CD4-positive, alpha-beta T cell treated with Interleukin-4 for 4 hours (primary cell): ENCODE data around the gene FAM222B.
"Not testable (repeated sequence)": the region's sequence is repeated elsewhere in the genome, so short reads cannot be mapped to it uniquely, and the experiment has no call there.

Experiments used
- DNase-seq: peaks from one replicate; pipeline ENCODE4 v3.0.0-alpha.2; 2020

FAM222B gene

DNA sequence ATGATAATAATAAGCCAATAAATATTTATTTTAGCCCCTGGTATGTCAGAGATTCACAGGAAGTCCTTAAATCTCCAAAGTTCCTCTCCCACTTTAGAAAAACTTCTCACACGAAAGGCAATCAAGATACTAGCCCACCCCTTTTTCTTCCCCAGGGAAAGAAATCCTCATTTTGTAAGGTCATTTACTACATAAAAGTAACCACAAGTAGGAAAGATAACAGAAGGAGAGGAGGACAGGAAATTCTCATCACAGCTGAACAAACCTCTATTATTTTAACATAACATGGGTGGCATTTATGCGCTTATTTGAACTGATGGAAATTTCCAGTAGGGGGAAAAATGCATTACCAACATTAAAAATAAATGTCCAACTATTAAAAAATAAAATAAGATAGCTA lies 3.4 kb downstream of the FAM222B start:
- DNase-seq, result no peak

- not testable (repeated sequence) for DNase-seq
Observed at GRCh38 chr17:28836541-28836940, 6.0 kb downstream of the FAM222B start.

DNA sequence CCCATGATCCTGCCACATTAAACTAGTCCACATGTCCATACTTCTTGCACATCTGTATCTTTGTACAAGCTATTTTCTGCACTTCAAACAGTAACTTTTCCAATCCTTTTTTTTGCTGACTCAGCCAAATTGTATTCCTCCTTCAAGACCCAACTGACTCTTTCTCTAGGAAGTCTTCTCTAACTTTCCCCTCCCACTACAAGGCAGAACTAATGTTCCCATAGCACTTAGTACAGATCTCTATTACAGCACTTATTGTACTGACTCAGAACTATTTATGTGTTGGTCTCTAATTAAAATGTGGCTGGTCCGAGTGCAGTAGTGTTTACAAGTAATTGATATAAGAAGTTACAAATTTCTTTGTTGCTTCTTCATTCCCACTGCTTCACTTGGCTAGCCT lies 8.2 kb downstream of the FAM222B start:
- no peak for DNase-seq

GRCh38 chr17:28828294-28829040 lies 14.1 kb downstream of the FAM222B start:
- no peak for DNase-seq

DNA sequence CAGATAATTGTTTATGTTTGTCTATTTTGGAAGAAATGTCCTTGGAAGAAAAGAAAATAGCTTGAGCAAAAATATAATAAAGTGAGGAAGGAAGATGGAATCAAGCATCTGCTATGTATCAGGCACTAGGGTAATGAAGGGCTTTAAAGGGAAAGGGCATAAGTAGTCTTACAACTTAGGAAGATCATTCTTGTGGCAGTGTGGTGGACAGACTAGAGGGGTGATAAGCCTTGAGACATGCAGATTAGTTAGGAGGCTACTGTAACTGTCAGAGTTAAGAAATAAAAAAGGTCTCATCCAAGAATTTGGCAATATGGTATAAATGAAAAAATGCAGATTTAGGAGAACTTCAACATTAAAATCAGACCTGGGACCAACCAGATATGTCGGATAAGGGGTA lies 14.9 kb downstream of the FAM222B start:
- no peak for DNase-seq

DNA sequence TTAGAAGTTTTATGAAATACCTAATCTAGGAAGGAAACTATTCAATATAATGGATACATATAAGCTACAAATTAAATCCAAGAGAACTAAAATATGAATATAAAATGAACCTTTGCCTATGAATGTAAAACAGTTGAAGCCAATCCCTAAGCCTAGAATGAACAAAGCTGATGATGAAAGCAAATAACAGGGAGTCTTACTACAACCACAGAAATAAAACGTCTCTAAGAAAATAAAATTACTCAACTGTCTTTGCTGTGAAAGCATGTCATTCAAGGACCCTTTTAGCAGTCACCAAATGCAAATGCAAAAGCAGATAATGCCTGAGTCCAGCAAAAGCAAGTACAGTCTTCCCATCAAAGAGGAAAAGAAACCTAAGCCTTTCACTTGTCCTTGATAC lies 23.0 kb downstream of the FAM222B start:
- no peak for DNase-seq

DNA sequence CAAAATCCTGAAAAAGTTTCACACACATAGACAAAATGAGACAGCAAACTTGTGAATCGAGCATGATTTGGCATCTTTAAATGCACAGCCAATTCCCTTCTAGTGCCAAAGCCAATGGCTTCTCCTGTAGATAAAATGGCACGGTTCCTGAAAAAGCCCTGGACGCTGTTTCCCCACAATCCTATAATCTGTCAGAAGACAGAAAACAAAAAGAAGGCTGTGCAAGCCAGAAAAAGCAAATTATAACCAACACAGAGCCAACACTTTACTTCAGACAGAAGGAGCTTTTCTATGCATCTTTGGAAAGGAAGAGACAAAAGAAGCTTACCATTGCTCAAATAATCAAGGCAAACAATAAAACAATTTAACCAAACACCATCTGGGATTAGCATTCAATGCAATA lies 23.8 kb downstream of the FAM222B start:
- DNase-seq, result no peak

- DNase-seq, result no peak
Observed at GRCh38 chr17:28816540-28816939, 26.1 kb downstream of the FAM222B start.

DNA sequence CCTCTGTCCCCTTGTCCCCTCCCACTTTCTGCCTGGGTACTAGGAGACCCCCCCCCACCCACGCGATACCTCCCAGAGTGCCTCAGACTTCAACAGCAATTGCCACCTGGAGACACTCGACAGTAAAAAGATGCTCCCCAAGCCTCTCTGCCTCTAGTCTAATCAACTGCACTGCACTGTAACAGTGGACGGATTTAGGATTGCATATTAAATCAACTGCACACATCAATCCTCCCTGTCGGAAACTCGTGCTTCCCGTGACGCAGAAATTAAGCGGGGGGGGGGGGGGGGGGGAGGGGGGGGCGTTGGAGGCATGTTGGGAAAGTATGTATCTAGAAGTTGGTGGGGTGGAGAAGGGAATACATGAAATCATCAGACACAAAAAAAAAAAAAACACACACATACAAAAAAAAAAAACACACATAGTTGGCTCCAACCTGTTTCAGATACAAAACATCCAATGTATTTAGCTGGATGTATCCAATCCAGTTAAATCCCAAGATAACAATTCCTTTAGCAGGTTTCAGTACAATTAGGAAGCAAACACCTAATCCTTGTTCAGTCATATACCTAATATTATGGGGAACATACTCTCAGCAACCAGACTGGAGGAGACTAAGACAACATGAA lies 29.7 kb downstream of the FAM222B start:
- DNase-seq, result no peak

GRCh38 chr17:28812091-28812747 lies 30.4 kb downstream of the FAM222B start:
- DNase-seq, result peak; percentile 93

DNA sequence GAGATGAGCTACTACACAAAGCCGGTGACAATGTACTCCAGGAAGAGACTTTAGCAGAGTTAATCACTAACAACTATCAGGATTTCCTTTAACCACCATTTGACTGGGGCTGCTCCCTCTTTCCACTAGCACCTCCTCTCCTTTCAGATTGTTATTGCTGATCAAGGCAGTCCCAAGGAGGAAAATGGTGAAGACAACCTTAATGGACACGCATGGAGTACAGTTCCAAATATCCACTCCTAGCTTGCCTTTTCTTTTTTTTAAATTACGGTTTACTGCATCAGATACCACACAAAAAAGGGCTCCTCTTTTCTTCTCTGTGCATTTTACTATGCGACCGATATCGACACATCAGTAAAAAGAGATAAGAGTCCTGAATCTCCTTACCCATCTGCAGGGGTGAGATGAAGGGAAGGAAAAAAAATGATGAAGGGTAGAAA lies 30.9 kb downstream of the FAM222B start:
- DNase-seq, result peak; percentile 19

GRCh38 chr17:28810437-28810836 lies 32.2 kb downstream of the FAM222B start:
- DNase-seq, result peak; percentile 2

GRCh38 chr17:28807925-28808634 lies 34.5 kb downstream of the FAM222B start:
- no peak for DNase-seq

GRCh38 chr17:28796062-28796461 lies 46.5 kb downstream of the FAM222B start:
- no peak for DNase-seq

DNA sequence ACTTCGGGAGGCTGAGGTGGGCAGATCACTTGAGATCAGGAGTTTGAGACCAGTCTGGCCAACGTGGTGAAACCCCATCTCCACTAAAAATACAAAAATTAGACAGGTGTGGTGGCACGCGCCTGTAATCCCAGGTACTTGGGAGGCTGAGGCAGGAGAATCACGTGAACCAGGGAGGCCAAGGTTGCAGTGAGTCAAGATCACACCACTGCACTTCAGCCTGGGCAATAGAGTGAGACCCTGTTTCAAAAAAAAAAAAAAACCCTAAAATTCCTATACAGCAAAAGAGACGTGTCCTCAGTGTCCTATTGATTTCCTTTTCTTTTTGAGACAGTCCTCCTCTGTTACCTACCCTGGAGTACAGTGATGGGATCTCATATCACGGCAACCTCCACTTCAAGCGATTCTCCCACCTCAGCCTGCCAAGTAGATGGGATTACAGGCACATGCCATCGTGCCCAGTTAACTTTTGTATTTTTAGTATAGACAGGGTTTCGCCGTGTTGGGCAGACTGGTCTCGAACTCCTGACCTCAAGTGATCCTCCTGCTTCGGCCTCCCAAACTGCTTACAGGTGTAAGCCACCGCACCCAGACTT lies 47.6 kb downstream of the FAM222B start:
- not testable (repeated sequence) for DNase-seq

DNA sequence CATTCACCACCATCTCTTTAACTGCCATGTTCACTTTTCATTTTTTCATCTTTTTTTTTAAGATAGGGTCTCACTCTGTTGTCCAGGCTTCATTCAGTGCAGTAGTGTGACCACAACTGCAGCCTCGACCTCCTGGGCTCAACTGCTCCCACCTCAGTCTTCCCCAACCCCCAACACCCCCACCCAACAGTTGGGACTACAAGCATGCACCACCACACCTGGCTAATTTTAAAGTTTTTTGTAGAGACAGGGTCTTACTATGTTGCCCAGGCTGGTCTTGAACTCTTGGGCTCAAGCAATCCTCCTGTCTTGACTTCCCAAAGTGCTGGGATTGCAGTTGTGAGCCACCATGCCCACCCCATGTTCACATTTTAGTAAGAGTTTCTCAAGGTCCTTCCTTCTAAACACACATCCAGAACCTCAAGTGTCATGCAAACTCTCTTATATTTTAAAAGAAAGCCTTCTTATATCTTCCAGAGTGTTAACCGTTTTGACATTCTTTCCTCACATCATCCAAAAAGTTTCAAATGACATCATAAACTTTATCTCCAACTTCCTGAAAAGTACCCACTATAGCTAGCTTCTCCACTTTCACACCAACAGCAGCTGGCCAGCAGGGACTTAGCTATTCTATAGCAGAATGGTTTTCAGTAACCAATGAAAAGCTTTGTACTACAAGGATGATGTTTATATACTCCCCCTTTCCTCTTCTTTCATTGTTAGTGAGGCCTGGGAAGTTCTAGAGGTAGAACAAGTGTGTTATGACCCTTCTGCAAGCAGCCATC lies 49.5 kb downstream of the FAM222B start:
- no peak for DNase-seq

DNA sequence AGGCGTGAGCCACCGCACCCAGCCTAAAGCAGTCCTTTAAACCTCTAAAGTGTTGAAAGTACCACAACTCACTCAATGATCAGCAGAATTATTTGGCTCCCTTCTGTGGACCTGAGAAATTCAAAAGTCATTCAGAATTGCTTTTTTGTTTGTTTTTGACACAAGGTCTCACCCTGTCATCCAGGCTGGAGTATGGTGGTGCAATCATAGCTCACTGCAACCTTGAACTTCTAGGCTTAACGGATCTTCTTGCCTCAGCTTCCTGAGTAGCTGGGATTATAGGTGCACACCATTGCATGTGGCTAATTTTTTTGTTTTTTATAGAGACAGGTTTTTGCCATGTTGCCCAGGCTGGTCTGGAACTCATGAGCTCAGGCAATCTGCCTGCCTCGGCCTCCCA lies 54.5 kb downstream of the FAM222B start:
- DNase-seq, result no peak

GRCh38 chr17:28783161-28783560 lies 59.4 kb downstream of the FAM222B start:
- DNase-seq, result no peak

GRCh38 chr17:28779601-28780000 lies 63.0 kb downstream of the FAM222B start:
- DNase-seq, result not testable (repeated sequence)

DNA sequence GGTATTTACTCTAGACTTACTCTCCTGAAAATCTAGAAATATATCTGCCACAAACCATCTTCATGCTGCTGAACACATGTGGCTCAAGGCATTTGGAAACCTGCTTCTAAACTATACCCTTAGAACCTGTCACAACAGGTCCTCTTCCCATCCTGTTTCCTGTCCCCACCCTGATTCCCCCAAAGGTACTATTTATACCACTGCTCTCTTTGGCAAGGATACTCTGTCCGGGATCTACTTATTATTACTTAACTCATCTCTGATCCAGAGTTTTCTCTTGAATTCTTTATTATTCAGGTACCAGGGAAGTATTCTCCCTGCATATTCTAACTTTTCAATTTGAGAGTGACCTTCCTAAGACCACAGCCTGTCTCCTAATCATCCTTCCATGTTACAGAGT lies 65.4 kb downstream of the FAM222B start:
- DNase-seq, result no peak

DNA sequence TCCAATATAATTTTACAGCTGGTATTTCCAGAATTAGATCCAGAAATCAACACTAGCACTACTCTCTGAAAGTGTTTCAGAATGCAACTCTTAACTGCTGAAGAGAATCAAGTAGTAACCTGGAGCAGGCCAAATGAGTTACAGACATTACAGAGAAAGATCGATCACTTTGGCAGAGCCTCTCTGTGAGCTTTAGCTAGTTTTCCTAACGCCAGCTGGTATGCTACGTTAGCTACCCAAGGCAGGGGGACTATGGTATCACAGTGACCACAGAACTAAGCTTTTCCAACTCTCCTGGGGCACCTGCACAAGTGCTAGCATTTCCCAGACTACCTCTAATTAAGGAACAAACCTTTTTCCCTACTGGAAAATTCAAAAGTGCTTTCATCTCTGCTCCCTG lies 68.4 kb downstream of the FAM222B start:
- no peak for DNase-seq

DNA sequence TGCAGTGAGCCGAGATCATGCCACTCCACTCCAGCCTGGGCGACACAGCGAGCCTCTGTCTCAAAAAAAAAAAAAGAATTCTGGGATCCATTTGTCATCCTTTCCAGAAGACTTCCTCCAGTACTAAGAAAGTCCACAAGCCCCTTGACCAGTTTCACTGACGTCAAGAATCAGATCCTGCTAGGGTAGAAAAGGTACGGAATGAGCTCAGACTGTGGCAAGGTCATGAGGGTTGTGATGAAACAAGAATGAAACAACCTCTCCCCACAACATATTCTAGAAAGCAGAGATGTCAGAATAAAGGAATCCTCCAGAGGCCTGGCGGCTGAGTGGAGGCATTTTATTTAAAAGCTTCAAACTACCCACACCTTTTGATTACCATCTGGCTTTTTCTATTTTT lies 68.9 kb downstream of the FAM222B start:
- DNase-seq, result no peak
